Measurements from ENCODE around the gene NDUFS3.
A peak's percentile ranks its signal among the peaks of the same experiment; 100 is the strongest.

NDUFS3 gene

DNA sequence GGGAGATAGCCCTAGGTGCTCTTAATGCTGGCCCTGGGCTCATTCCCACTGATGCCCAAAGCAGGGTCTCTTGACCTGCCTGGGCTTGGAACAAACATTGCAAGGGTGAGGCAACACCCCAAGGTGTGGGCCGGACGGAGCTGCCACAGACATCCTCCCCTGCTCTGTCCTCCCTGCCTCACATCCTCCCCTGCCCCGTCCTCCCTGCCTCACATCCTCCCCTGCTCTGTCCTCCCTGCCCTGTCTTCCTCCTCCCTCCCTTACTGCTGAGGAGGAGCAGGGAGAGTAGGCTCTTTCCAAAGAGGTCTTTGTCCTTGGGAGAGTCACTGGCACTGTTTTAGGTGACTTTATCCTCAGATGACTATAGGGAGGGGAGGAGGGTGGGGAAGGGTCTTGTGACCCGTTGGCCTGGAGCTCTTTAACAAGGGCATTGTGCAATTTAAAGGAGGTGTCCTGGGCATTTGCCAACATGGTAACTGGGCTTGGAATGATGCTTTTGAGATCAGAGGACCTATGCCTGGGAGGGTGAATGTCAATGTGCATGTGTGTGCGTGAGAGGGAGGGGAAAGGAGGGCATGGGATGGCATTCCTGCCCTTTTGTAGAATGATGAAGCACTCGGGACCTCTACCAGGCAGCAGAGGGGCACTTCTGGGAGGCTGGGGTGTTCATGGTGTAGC, 8.3 kb downstream of the NDUFS3 start:
- H3K4me3 ChIP-seq (ENCODE audit: low read length), result no peak overlapping the region
- TF ChIP-seq CTCF (IDR thresholded peaks at IDR 0.05; ENCODE audit: insufficient read depth, low read depth, low read length, missing control alignments), result no peak
- DNase-seq (ENCODE audit: low read depth), result no peak

GRCh38 chr11:47587723-47588326, 9.0 kb downstream of the NDUFS3 start:
- H3K4me3 ChIP-seq (ENCODE audit: low read length), result no peak overlapping the region
- TF ChIP-seq CTCF (IDR thresholded peaks at IDR 0.05; ENCODE audit: insufficient read depth, low read depth, low read length, missing control alignments), result no peak
- DNase-seq (ENCODE audit: low read depth), result no peak

GRCh38 chr11:47589118-47589517, 10.2 kb downstream of the NDUFS3 start:
- H3K4me3 ChIP-seq (ENCODE audit: low read length), result no peak overlapping the region

GRCh38 chr11:47589584-47589976, 10.7 kb downstream of the NDUFS3 start:
- H3K4me3 ChIP-seq (ENCODE audit: low read length), result peak overlapping the region; percentile 26
- DNase-seq (ENCODE audit: low read depth), result no peak

More at GRCh38 chr11:47589118-47589517, 10.2 kb downstream of the NDUFS3 start:
- no peak for TF ChIP-seq CTCF (IDR thresholded peaks at IDR 0.05; ENCODE audit: insufficient read depth, low read depth, low read length, missing control alignments)
- DNase-seq (ENCODE audit: low read depth), result no peak

DNA sequence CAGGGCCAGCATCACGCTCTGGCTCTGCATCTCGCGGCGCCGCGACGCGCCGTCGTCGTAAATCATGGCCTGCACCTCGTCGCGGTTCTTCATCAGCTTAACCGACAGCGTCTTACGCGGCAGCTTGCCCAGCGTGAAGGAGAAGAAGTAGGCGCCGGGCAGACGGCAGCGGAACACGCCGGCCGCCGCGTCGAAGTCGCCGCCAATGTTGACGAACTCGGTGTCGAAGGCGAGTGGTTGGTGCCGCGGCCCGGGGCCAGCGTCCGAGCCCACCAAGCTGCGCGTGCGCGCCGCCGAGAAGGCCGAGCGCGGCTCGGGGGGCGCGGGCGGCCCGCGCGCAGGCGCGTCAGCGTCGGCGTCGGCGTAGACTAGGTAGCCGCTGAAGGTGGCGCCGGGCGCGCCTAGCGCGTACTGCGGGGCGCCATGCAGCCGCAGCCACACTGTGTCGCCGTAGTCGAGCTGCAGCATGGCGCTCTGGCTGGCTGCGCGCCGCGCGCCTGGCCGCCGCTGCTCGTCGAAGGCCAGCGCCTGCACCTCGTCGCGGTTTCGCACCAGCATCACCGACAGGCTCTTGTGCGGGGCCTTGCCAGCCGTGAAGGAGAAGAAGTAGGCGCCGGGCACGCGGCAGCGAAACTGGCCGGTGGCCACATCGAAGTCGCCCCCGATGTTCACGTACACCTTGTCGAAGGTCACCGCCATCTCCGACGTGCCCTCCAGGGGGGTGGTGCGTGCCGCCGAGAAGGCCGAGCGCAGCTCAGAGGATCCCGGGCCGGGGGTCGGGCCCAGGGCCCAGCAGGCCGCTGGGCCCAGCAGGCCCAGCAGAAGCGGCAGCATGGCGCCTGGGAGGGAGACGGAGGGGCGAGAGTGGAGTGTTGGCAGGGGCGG, 11.3 kb downstream of the NDUFS3 start:
- no peak for TF ChIP-seq CTCF (IDR thresholded peaks at IDR 0.05; ENCODE audit: insufficient read depth, low read depth, low read length, missing control alignments)
- no peak for DNase-seq (ENCODE audit: low read depth)
- peak overlapping the region; percentile 26 for H3K4me3 ChIP-seq (ENCODE audit: low read length)

More at GRCh38 chr11:47589584-47589976, 10.7 kb downstream of the NDUFS3 start:
- TF ChIP-seq CTCF (IDR thresholded peaks at IDR 0.05; ENCODE audit: insufficient read depth, low read depth, low read length, missing control alignments), result no peak

GRCh38 chr11:47591764-47592163, 12.9 kb downstream of the NDUFS3 start:
- H3K4me3 ChIP-seq (ENCODE audit: low read length), result no peak overlapping the region
- DNase-seq (ENCODE audit: low read depth), result no peak
- TF ChIP-seq CTCF (IDR thresholded peaks at IDR 0.05; ENCODE audit: insufficient read depth, low read depth, low read length, missing control alignments), result no peak
